AG09319 (cell line): ENCODE results near the gene LSMEM2.

ENCODE experiments used
- DNase-seq: peaks from one replicate; pipeline ENCODE4 v3.0.0-alpha.2; 2010; ENCODE audit warnings: low read depth; ENCODE audit errors: extremely low read depth
- CTCF ChIP-seq: IDR thresholded peaks from 2 replicates; pipeline ENCODE4 v1.5.1; 2011; ENCODE audit warnings: low read depth, mild to moderate bottlenecking, inconsistent platforms, low read length, moderate library complexity

The LSMEM2 gene

GRCh38 chr3:50325497-50326181, 46.8 kb downstream of the LSMEM2 start:
- DNase-seq: no peak
- no peak for TF ChIP-seq CTCF

- no peak for TF ChIP-seq CTCF
- DNase-seq: no peak
Measured at GRCh38 chr3:50326182-50326541, 47.3 kb downstream of the LSMEM2 start.

DNA sequence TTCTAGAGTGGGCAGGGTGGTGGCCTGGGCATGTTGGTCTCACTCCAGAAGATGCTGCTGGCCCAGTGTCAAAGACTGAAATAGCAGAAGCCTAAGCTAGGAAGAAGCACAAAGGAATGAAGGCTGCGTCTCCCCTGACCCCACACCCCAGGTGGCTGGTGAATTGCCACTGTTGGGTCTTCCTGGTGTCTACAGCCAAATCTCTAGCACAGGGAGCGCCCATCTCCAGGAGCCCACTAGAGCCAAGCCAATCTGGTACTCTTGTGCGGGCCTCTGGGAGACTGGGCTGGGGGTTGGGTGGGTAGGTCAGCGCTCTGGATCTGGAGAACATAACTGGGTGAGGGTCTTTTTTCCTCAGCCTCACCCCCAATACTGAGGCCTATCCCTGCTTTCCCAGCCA, 48.2 kb downstream of the LSMEM2 start:
- TF ChIP-seq CTCF: no peak
- DNase-seq: no peak

DNA sequence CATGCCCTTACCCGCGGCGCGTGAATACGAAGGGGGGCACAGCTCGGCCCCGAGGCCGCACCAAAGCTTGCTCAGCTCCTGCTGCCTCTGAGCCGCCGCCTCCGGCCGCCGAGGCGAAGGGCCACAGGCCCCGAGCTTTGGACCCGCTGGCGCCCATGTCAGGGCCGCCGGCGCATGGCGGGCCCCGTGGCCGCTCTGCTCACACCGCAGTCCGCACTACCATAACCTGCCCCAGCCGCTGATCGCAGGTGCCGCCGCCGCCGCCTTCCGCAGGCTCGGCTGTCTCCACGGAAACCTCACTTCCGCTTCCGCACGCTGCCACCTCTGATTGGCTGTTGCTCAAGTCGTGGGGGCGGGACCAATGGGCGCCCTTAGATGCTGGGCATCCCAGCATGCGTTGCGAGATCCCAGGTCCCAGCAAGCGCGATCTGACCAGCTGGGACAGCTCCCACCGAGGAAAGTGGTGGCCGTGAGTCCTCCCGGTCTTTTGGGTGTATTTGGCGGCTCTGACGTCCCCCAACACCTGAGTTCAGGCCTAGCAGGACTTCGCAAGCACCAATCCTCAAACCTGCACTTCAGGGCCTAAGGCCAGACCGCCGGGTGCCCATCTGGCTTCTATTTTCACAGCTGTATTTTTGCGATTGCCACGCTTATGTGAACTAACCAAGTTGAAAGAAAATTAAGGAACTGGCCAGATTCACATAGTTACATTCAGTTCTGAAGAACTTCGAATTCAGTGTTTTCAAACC, 49.2 kb downstream of the LSMEM2 start, which contains the start of gene TUSC2:
Gene TUSC2 (minus strand): TSS at position 281 of the 749 bp plus-strand sequence. CDS start 124 bp downstream, at position 157.
- no peak for TF ChIP-seq CTCF

GRCh38 chr3:50330330-50330729, 51.4 kb downstream of the LSMEM2 start:
- no peak for DNase-seq
- TF ChIP-seq CTCF: no peak

More for the DNA sequence above, 49.2 kb downstream of the LSMEM2 start, which contains the start of gene TUSC2:
- peak; percentile 84 for DNase-seq

GRCh38 chr3:50331364-50331907, 52.5 kb downstream of the LSMEM2 start:
- no peak for TF ChIP-seq CTCF
- DNase-seq: no peak

GRCh38 chr3:50333744-50334328, 54.9 kb downstream of the LSMEM2 start:
- DNase-seq: no peak
- no peak for TF ChIP-seq CTCF
